Omental fat pad (tissue), 4 donors: ENCODE results near the gene CDK8. TPM values are rescaled to one million over a fixed set of nuclear protein-coding genes. Genes with fewer than 3 reads are reported as not detected.

Experiments
- ATAC-seq: fragments of 150-250 bp; one replicate; pipeline ENCODE4 v1.9.1; 2016; ENCODE audit warnings: mild to moderate bottlenecking, moderate library complexity; ENCODE audit not compliant: low FRiP score
- DNase-seq: peaks from one replicate; pipeline ENCODE4 v3.0.0-alpha.2; 2019; ENCODE audit warnings: low spot score
- total RNA-seq, 4 donors: library from RNA; depleted of rRNA; stranded (reverse); fragments of >200 nt; gene quantifications; one replicate each; pipeline ENCODE4 v1.1.0, GENCODE V29; 2016
- TF ChIP-seq, protein P1 (sequence below), 3 donors: fragments of 450-650 bp; IDR thresholded peaks; one replicate each; pipeline ENCODE4 v1.5.1; 2016 to 2017; ENCODE audit warnings: antibody characterized with exemption in 3 of 3, mild to moderate bottlenecking in 3 of 3, moderate library complexity in 2 of 3

The CDK8 gene
- total RNA-seq, 4 donors from 2014 or later = 11.7 to 16.6 (median 13.0) TPM

DNA sequence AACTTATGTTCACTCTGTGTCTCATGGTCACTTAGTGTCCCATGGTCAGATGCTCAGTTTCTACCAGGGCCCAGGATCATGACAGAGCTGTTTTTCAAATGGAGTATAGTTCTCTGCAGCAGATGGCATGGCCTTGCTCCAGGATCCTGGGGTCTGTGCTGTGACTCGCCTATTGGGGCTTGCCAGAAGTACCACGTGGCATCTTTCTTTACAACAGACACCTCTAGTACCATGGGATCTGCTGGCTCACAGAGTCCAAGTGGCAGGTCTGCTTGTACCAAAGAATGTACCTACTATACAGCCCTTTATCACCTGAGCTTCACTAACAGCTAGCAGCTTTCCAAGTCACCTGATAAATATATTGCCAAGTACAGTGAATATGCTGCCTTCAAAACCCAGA is 25.8 kb upstream of the CDK8 start:
- TF ChIP-seq, protein P1, sequence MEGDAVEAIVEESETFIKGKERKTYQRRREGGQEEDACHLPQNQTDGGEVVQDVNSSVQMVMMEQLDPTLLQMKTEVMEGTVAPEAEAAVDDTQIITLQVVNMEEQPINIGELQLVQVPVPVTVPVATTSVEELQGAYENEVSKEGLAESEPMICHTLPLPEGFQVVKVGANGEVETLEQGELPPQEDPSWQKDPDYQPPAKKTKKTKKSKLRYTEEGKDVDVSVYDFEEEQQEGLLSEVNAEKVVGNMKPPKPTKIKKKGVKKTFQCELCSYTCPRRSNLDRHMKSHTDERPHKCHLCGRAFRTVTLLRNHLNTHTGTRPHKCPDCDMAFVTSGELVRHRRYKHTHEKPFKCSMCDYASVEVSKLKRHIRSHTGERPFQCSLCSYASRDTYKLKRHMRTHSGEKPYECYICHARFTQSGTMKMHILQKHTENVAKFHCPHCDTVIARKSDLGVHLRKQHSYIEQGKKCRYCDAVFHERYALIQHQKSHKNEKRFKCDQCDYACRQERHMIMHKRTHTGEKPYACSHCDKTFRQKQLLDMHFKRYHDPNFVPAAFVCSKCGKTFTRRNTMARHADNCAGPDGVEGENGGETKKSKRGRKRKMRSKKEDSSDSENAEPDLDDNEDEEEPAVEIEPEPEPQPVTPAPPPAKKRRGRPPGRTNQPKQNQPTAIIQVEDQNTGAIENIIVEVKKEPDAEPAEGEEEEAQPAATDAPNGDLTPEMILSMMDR (IDR thresholded peaks at IDR 0.05) = no peak
- DNase-seq = no peak
- no peak for ATAC-seq

DNA sequence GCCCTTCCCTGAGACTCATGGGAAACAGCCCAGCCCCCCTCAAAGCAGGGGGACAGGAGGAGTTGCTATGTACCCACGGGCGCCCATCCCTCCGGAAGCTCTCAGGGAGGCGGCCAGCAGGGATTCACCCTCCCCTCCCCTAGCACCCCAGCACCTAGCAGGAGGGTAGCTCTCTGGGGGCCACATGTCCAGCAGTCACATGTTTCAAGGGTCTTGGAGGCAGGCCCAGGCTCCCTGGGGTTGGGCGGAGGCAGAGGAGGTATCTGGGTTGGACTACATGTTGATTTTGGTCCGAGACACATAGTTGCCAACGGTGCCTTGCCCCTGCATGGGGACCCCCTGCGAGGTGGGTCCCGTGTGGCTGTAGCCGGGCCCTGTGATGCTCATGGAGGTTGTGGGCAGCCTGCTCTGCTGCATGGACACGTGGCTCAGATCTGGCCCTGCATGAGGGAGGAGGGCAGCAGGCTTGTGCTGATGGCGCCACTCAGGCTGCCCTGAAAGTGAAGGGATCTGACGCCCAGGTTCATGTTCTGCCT is 24.8 kb upstream of the CDK8 start:
- ATAC-seq (no peak), DNase-seq (no peak)
- TF ChIP-seq, protein P1 (IDR thresholded peaks at IDR 0.05) = no peak

DNA sequence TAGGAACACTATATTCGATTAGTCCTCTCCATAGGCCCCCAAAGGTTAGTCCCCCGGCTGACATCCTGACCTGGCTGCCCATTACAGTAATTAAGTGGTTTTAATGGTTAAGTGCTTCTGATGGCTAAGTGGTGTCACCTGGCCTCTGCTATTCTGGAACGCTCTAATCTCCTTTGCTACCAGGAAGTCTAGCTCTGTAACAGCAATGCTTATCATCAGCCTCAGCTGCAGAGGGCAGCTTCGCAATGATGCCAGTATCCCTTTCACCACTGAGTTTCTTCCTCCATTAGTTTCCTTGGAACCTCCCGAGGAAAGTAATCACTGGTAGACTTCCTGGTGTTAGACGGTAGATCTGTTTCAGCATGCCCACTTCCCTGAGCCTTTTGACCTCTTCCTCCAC is 23.2 kb upstream of the CDK8 start:
- DNase-seq = no peak
- TF ChIP-seq, protein P1 (IDR thresholded peaks at IDR 0.05) = no peak
- no peak for ATAC-seq

DNA sequence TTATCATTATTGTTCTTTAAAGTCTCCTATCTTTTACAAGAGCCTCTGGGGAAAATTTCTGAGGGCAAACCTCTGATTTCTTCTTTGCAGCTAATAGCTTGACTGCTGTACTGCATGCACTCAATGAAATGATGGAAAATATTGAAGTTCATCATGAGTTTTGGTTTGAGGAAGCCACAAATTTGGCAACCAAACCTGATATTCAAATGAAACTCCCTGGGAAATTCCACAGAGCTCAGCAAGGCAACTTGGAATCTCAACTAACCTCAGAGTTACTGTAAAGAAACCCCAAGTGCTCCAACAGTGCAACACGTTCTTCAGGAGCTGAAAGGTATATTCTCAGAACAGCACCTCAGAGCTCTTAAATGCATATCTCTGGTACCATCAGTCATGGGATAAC is 17.6 kb upstream of the CDK8 start:
- TF ChIP-seq, protein P1 (IDR thresholded peaks at IDR 0.05) = no peak
- no peak for ATAC-seq
- DNase-seq = no peak

DNA sequence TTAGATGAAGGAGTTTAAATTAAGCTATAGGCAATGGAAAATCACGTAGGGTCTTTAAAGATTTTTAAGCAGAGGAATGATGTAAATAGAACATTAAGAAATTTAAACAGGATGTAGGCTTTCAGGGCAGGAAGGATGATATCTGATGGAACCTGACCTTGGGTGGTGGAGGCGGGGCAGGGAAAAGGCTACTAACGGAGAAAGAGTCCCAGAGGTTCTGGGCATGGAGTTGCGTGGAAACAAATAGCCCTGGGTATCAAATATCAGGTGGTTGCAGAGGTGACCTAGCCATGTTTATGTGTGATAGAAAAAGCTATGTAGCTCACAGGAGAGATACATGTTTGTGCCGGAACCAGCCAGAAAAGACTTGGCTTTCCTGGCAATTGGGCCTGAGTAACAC is 7.8 kb upstream of the CDK8 start:
- DNase-seq (no peak), ATAC-seq (no peak)
- TF ChIP-seq, protein P1 (IDR thresholded peaks at IDR 0.05) = no peak

DNA sequence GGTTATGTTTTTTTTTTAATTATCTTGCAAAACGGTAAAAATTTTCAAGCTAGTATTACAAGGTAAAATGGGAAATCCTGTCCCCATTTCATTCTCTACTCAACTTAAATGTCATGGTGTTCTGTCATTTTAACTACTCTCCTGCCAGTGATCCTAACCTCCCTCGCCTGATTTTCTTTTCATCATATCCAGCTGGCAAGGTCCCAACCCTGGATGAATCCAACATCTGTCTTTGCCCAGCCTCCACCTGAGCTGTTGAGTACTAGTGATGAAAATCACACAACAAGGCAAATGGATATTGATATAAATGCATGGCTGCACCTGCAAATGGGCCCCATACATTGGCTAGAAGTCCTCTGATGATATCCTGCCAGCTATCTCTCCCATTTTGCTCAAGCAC is 6.9 kb upstream of the CDK8 start:
- DNase-seq = no peak
- no peak for ATAC-seq
- TF ChIP-seq, protein P1 (IDR thresholded peaks at IDR 0.05) = no peak

DNA sequence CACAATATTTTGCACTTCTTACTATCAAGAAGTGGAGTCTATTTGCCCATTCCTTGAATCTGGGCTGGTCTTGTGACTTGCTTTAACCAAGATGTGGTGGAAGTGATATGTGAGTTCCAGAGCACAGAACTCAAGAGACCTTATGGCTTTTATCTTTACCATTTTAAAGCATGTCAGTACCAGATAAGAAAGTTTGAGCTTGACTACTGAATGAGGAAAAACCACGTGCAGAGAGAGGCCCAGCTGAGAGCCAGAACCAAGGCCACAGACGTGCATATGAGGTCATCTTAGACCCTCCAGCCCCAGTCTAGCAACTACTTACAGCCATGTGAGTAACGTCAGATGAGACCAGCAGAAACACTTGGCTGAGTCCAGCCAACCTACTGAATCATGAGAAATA is 6.3 kb upstream of the CDK8 start:
- ATAC-seq (no peak), DNase-seq (no peak)
- TF ChIP-seq, protein P1 (IDR thresholded peaks at IDR 0.05) = no peak
